HG02571 (cell line): ENCODE results near the gene NUP85.
"Not testable (repeated sequence)": the region's sequence is repeated elsewhere in the genome, so short reads cannot be mapped to it uniquely, and the experiment has no call there.

Source experiments
- ATAC-seq: cut with Tn5 transposase; IDR thresholded peaks from one replicate; pipeline ENCODE4 v1.9.1; 2021; ENCODE audit warnings: mild to moderate bottlenecking, moderate library complexity; ENCODE audit not compliant: unreplicated experiment

NUP85 gene, protein sequence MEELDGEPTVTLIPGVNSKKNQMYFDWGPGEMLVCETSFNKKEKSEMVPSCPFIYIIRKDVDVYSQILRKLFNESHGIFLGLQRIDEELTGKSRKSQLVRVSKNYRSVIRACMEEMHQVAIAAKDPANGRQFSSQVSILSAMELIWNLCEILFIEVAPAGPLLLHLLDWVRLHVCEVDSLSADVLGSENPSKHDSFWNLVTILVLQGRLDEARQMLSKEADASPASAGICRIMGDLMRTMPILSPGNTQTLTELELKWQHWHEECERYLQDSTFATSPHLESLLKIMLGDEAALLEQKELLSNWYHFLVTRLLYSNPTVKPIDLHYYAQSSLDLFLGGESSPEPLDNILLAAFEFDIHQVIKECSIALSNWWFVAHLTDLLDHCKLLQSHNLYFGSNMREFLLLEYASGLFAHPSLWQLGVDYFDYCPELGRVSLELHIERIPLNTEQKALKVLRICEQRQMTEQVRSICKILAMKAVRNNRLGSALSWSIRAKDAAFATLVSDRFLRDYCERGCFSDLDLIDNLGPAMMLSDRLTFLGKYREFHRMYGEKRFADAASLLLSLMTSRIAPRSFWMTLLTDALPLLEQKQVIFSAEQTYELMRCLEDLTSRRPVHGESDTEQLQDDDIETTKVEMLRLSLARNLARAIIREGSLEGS

GRCh38 chr17:75205037-75205792 lies at the start of gene NUP85:
TSS of gene NUP85 (plus strand) at chr17:75205679. CDS start at chr17:75205762, 83 bp downstream.
- ATAC-seq: peak; percentile 60

- not testable (repeated sequence) for ATAC-seq
Observed at GRCh38 chr17:75158480-75158879, 47.0 kb upstream of the NUP85 start.

GRCh38 chr17:75159196-75160031 lies 46.1 kb upstream of the NUP85 start:
- no peak for ATAC-seq

DNA sequence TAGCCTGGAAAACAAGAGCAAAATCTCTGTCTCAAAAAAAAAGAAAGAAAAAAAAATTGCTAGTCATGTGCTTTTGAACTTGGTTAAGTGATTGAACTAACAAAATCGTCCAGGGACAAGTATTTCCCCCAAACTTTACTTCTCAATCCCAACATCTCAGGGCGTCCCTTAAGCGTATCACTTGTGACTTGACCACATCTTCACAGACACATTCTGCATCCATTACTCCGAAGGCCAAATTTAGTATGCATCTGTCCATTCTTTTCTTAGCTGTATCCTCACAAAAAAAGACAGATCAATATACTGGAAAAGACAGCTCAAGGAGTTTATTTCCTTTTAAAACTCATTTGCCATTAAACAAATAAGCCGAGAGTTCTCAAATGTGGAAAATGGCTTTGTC lies 45.3 kb upstream of the NUP85 start:
- no peak for ATAC-seq

GRCh38 chr17:75163074-75163473 lies 42.4 kb upstream of the NUP85 start:
- ATAC-seq: no peak

- not testable (repeated sequence) for ATAC-seq
Observed at GRCh38 chr17:75164606-75165005, 40.9 kb upstream of the NUP85 start.

GRCh38 chr17:75168998-75169397 lies 36.5 kb upstream of the NUP85 start:
- no peak for ATAC-seq

GRCh38 chr17:75173526-75173925 lies 32.0 kb upstream of the NUP85 start:
- ATAC-seq: no peak

DNA sequence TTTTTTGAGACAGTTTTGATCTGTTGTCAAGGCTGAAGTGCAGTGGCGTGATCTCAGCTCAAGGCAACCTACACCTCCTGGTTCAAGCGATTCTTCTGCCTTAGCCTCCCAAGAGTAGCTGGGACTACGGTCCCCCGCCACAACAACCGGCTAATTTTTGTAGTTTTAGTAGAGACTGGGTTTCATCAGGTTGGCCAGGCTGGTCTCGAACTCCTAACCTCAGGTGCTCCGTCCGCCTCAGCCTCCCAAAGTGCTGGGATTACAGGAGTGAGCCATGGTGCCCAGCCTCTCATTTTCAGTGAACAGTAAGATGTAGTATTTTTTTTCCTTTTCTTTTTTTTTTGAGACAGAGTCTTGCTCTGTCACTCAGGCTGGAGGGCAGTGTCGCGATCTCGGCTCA lies 30.5 kb upstream of the NUP85 start:
- no peak for ATAC-seq

DNA sequence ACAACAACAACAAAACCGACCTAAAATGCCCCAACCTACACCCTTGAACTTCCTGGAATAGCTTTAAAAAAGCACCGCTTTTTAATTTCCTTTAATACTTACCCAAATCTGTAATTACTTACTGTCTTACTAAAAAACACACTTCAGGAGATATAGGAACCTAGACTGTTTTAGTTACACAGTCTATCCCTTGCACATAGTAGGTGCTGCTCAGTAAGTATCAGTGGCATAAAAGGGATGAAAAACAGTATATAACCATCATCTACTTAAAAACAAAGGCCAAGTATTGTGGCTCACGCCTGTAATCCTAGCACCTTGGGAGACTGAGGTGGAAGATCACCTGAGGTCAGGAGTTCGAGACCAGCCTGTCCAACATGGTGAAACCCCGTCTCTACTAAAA lies 28.9 kb upstream of the NUP85 start:
- ATAC-seq: no peak

DNA sequence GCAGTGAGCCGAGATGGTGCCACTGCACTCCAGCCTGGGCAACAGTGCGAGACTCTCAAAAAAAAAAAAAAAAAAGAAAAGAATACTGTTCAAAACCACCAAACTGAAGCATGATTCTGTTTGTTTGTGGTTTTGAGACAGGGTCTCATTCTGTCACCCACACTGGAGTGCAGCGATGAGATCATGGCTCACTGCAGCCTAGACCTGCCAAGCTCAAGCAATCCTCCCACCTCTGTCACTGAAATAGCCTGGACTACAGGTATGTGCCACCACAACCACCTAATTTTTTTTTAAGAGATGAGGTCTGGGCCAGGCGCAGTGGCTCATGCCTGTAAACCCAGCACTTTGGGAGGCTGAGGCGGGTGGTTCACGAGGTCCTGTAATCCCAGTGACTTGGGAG lies 27.0 kb upstream of the NUP85 start:
- no peak for ATAC-seq

- ATAC-seq: no peak
Observed at GRCh38 chr17:75181110-75181509, 24.4 kb upstream of the NUP85 start.

DNA sequence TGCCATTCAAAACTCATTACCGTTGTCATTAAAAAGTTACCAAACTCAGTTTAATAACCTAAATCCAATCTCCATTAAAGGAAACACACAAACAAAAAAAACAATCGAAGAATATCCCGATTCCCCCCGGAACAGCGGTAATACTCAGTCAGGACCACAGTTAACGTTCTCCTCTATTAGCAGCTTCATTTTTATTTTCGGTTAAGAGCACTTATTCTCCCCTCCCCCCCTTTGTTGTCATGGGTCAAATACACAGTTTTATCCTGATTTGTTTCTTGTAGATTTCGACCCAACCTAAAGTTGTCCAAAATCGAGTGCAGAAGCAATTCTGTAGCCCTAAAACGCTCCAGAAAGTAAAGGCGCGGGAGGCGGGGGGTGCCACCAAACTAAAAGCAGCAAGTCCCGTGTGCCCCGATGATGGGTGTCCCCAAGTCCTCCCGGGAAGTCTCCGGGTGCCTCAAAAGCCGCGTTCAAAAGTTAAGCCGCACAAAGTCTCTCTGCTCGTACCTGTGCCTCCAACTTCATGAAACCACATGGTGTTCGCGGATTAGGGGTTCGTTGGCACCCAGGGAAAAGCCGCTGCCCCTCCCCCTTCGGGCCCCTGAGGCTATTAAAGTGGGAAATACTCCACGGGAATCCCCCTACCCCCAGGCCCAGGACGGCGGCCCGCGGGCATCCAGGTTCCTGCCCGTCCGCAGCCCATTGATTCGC lies 23.7 kb upstream of the NUP85 start:
- ATAC-seq: no peak

DNA sequence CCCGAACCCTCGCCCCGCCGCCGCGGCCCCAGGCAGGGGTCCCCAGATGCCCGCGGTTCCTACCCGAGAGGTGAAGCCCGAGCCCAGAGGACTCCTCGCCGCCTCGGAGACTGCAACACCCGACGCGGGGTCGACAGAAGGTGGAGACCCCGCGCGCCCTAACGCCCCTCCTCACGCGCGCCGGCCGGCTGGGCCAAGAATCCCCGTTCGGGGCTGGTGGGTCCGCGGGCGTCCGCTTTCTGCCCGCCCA lies 23.2 kb upstream of the NUP85 start:
- peak; percentile 19 for ATAC-seq

DNA sequence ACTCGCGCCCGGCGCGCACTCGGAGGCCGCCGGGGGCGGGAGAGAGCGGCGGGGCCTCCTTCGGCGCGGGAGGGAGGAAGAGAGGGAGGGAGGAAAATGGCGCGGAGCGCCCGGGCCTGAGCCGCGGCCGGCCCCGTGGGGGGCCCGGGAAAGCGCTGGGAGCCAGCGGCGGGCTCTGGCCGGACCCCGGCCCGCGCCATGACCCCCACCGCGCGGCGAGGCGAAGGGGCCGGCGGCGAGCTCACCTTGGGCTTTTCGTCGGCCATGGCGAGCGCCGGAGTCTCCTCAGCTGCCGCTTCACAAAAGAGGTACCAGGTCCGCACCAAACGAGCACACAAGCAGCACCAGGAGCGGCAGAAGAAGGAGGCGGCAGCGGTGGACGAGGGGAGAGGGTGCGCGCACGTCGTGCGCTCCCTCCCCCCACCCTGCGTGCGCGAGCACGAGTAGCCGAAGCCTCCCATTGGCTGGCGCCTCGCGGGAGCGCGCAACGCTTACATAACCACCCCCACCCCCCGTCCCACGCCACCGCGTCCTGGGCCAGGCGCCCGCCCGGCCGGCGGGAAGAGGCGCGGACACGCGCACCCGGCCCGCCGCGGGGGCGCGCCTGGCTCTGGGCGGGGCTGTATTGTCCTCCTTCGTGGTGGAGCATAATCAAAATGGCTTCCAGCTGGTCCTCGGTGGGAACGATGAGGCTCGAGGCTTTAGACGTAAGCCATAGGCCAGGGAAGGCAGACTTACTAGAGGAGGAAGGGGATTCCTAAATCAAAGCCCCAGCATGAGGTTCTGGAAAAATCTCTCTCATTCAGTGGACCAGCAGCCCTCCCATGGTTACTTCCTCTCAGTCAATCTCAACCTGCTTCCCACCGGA lies 22.7 kb upstream of the NUP85 start, which contains the start of gene SUMO2:
SUMO2 (minus strand) TSS at position 391 of the 868 bp plus-strand sequence; CDS start at position 266, 125 bp downstream.
- peak; percentile 67 for ATAC-seq

DNA sequence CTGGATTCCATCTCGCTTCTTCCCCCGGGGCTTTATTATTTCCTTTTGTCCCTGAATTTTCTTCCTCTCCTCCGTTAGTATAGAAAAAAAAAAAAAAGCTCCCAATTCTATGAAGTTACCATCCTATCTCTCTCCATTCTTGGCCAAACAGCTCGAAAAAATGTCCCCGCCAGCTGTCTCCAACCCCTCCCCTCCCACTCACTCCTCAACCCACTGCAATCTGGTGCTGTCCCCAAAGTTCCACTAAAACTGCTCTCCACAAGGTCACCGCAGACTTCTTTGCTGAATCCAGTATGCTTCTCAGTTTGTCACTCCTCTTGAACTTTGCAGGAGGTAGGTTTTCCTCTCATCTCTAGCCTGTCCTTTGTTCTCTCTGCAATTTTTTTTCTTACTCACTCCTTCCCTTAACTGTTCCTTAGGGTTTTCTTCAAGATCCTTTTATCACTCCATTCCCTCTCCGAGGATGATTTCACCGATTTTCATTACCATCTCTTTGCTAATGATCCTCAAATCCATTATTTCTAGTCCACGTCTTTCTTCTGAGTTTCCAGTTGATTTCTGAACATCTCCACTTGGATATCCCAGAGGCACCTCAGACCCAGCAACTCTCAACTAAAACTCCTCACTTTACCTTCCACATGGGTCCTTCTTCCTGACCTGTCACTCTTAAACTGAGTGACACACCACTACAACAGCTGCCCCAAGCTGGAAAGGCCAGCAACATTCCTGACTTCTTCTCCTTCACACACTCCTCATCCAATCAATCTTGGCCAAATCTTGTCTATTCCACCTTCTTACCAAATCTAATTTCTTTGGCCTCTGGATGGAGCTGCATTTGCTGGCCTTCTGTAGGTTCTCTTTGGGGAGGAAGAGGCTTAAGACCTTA lies 21.2 kb upstream of the NUP85 start:
- no peak for ATAC-seq

DNA sequence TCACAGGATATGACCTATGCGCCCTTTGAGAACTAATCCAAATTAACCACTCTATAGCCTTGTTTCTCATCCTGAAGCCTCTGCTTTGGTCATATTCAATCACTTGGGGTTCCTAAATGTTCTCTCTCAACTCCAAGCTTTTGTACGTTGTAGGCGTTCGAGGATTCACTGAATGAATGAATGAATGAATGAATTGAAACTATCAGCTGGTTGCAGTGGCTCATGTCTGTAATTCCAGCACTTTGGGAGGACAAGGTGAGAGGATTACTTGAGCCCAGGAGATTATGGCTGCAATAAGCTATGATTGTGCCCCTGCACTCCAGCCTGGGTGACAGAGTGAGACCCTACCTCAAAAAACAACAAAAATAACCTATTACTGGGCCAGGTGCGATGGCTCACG lies 16.9 kb upstream of the NUP85 start:
- ATAC-seq: no peak

- ATAC-seq: no peak
Observed at GRCh38 chr17:75191584-75191983, 13.9 kb upstream of the NUP85 start.
